NCI-H460 (cell line): Measurements from ENCODE around the gene POLL. TPM values are rescaled to one million over a fixed set of nuclear protein-coding genes. Genes with fewer than 3 reads are reported as not detected.

Source experiments
- DNase-seq: peaks from one replicate; pipeline ENCODE4 v3.0.0-alpha.2; 2016; ENCODE audit warnings: low read depth; ENCODE audit errors: extremely low read depth
- total RNA-seq: library from RNA; depleted of rRNA; stranded (reverse); fragments of >200 nt; shearing (Covaris generic); gene quantifications from 2 replicates; pipeline ENCODE4 v1.2.3, GENCODE V29; 2014

POLL gene
- total RNA-seq, 1 experiment from 2014 or later: 17.7 TPM

- no peak for DNase-seq
These were observed 25.8 kb downstream of the POLL start for GRCh38 chr10:101562231-101562630.

- DNase-seq: no peak
These were observed 26.8 kb downstream of the POLL start for GRCh38 chr10:101561068-101561915.

- no peak for DNase-seq
These were observed 27.6 kb downstream of the POLL start for GRCh38 chr10:101560298-101561067.

- no peak for DNase-seq
These were observed 28.3 kb downstream of the POLL start for GRCh38 chr10:101559596-101560297.

- no peak for DNase-seq
These were observed 29.1 kb downstream of the POLL start for GRCh38 chr10:101558671-101559595.

GRCh38 chr10:101558204-101558603 lies 29.9 kb downstream of the POLL start:
- no peak for DNase-seq

GRCh38 chr10:101557541-101557940 lies 30.5 kb downstream of the POLL start:
- no peak for DNase-seq

- DNase-seq: no peak
These were observed 35.6 kb downstream of the POLL start for GRCh38 chr10:101552442-101552841.

- no peak for DNase-seq
These were observed 37.1 kb downstream of the POLL start for GRCh38 chr10:101550965-101551364.

- DNase-seq: no peak
These were observed 42.2 kb downstream of the POLL start for GRCh38 chr10:101545898-101546297.

- DNase-seq: no peak
These were observed 49.6 kb downstream of the POLL start for GRCh38 chr10:101538446-101538845.

GRCh38 chr10:101536800-101537199 lies 51.3 kb downstream of the POLL start:
- DNase-seq: peak; percentile 21

GRCh38 chr10:101535949-101536348 lies 52.1 kb downstream of the POLL start:
- DNase-seq: no peak

GRCh38 chr10:101529725-101530553 lies 58.1 kb downstream of the POLL start:
- DNase-seq: no peak

GRCh38 chr10:101529207-101529606 lies 58.9 kb downstream of the POLL start:
- no peak for DNase-seq
